ENCODE data around the gene COL6A3.

COL6A3 gene

DNA sequence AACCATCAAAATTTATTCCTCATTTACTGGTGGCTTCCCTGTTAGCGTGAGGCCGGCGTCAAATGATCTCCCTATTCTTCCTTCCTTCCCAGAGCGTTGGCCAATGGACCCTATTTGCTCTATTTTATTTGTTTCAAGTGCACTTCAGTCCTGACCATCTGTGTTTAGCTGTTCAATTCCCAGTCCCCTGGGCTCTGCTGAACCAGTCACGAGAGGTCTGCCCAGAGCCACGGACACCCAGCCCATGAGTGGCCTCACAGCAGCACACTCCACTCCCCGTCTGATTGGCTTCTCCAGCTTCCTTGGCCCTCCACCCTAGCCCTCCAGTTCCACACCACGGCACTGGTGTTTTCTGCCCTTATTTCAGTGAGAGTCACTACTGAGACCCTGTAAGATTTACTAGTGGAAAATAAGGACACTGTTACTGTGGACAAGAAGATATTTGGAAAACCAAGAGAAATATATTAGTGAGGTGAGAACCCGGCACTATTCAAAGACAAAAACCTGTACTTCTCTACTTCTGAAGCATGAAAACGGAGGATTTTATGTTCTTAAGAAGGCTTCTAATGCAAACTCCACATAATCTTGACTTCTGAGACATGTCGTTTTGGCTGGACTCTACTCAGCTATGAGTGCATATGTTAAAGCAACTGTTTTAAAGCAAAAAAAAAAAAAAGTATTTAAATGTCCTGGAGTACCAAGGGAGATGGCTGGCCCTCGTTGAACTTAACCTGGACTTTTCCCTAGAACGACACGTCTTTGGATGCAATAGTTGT lies 86.6 kb downstream of the COL6A3 start:
- H3K36me3 Mint-ChIP-seq (ENCODE audit: low read depth) = peaks cover 24% of the 10 kb centered on the region
- no peak for DNase-seq
- H3K9me3 Mint-ChIP-seq = no peaks in the 10 kb centered on the region
- H3K4me3 Mint-ChIP-seq = no peak overlapping the region
- TF ChIP-seq, protein P1, sequence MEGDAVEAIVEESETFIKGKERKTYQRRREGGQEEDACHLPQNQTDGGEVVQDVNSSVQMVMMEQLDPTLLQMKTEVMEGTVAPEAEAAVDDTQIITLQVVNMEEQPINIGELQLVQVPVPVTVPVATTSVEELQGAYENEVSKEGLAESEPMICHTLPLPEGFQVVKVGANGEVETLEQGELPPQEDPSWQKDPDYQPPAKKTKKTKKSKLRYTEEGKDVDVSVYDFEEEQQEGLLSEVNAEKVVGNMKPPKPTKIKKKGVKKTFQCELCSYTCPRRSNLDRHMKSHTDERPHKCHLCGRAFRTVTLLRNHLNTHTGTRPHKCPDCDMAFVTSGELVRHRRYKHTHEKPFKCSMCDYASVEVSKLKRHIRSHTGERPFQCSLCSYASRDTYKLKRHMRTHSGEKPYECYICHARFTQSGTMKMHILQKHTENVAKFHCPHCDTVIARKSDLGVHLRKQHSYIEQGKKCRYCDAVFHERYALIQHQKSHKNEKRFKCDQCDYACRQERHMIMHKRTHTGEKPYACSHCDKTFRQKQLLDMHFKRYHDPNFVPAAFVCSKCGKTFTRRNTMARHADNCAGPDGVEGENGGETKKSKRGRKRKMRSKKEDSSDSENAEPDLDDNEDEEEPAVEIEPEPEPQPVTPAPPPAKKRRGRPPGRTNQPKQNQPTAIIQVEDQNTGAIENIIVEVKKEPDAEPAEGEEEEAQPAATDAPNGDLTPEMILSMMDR (IDR thresholded peaks at IDR 0.05) = no peak
- H3K27ac Mint-ChIP-seq = no peak overlapping the region
- peaks cover 5% of the 10 kb centered on the region for H3K27me3 Mint-ChIP-seq (ENCODE audit: low read depth, poor library complexity)
- peaks cover 35% of the 10 kb centered on the region for H3K4me1 Mint-ChIP-seq

DNA sequence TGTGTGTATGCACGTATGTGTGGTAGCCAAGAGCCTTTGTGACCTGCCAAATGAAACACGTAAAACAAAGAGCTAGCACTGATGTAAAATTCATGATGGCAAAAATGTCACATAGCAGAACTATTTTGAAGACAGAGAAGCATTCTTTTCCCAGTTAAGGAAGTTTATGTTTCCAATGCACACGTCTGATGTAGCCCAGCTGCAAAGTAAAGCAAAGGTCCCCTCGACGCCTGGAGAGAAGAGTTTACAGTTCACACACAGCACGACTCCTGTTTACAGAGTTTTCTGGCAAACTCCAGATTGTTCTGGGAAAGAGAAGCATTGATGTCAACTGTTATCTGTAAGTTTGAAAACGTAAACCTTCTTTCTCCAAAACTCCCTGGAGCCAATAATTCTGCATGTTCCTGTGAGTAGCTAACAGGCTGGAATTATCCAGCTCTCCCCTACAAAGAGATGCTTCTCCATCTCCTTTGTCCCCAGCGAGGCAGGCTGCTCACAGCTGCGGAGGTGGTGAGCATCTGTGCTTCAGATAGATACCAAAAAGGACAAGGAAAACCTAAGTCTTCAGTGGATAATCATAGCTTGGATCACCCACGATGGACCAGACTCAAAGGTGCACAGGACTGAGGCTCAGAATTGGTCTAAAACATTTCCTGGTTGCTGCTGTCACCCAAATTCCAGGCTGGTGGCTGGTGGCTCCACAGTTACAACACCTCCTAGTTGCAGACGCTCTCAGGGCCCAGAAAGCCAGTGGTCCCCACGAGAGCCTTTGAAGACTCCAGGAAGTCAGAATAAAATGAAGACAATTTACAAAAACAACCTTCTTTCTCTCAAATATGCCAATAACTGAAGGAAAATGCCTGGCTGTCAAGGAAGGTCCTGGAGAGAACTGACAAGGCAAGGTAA lies 87.4 kb downstream of the COL6A3 start:
- Mint-ChIP-seq H3K27ac (peak overlapping the region; percentile 39), H3K4me1 (peaks cover 35% of the 10 kb centered on the region), H3K4me3 (no peak overlapping the region), H3K9me3 (no peaks in the 10 kb centered on the region), H3K36me3 (ENCODE audit: low read depth) (peaks cover 25% of the 10 kb centered on the region), H3K27me3 (ENCODE audit: low read depth, poor library complexity) (peaks cover 5% of the 10 kb centered on the region)
- no peak for DNase-seq
- TF ChIP-seq, protein P1 (IDR thresholded peaks at IDR 0.05) = no peak

DNA sequence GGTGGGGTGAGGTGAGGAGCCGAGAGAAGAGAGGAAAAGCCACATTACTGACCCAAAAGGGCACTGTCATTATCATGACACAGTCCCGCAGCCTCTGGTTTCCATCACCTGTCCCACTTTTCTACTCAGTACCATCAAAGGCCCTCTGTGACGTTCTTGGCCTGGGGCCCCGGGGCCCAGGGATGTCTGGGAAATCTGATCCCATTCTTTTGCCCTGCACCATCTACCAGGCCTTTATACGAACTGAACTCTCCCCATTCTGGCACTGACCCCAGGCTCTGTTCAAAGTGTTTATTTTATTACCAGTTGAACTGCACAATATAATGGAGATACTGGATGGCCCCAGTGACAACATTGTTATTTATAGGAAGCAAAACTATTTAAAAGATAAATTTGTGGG lies 89.1 kb downstream of the COL6A3 start:
- Mint-ChIP-seq H3K9me3 (no peaks in the 10 kb centered on the region), H3K36me3 (ENCODE audit: low read depth) (peaks cover 30% of the 10 kb centered on the region), H3K4me3 (no peak overlapping the region), H3K27me3 (ENCODE audit: low read depth, poor library complexity) (peaks cover 5% of the 10 kb centered on the region), H3K27ac (no peak overlapping the region), H3K4me1 (peaks cover 49% of the 10 kb centered on the region)
- no peak for DNase-seq
- TF ChIP-seq, protein P1 (IDR thresholded peaks at IDR 0.05) = no peak

DNA sequence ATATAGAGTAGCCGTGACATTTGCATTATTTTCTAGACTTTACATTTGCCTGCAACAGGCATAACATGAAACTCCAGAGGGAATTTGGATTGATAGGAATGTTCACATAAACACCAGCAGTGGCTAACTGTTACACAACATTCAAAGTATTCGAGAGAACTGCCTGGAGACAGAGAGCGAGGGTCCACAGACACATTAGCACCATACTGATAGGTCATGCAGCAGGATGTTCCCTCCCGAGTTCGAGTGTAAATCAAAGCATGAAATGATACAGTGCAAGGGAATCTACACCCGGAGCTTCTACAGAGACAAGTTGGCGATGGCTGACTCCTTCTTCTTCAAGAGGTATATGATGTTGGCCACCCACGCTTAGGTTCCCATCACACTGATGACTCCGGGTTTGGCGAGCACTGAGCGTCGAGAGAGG lies 89.5 kb downstream of the COL6A3 start:
- Mint-ChIP-seq H3K4me1 (peaks cover 51% of the 10 kb centered on the region), H3K4me3 (no peak overlapping the region), H3K27me3 (ENCODE audit: low read depth, poor library complexity) (peaks cover 8% of the 10 kb centered on the region), H3K27ac (no peak overlapping the region), H3K9me3 (no peaks in the 10 kb centered on the region), H3K36me3 (ENCODE audit: low read depth) (peaks cover 30% of the 10 kb centered on the region)
- no peak for DNase-seq
- TF ChIP-seq, protein P1 (IDR thresholded peaks at IDR 0.05) = no peak

DNA sequence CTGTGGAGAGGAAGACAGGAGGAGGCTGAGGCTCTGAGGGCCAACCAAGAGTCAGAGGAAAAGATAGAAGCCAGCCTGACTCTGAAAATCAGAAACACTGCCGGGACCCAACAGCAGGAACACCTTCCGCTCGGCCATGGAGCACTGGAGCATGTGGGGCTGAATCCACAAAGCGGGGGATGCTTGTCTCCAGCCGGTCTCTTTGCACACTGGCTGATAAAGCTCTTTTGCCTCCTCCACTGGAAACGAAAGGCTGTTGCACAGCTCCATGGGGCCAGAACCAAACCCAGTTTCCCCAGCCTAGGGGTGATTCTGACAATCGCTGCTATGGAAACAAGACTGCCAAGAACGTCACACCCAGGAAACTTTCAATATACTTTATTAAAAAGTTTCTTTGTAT lies 90.3 kb downstream of the COL6A3 start:
- Mint-ChIP-seq H3K27ac (peak overlapping the region; percentile 26), H3K36me3 (ENCODE audit: low read depth) (peaks cover 30% of the 10 kb centered on the region), H3K27me3 (ENCODE audit: low read depth, poor library complexity) (peaks cover 8% of the 10 kb centered on the region), H3K9me3 (no peaks in the 10 kb centered on the region), H3K4me1 (peaks cover 58% of the 10 kb centered on the region), H3K4me3 (no peak overlapping the region)
- TF ChIP-seq, protein P1 (IDR thresholded peaks at IDR 0.05) = no peak
- no peak for DNase-seq
